ENCODE measurements around the gene FKRP. TPM values are rescaled to one million over a fixed set of nuclear protein-coding genes. Genes with fewer than 3 reads are reported as not detected.

Gene FKRP
- total RNA-seq, 1 donor from 2014 or later = 37.7 TPM

GRCh38 chr19:46782355-46783019, 36.6 kb downstream of the FKRP start:
- peaks cover 45% of the 10 kb centered on the region for H3K36me3 Mint-ChIP-seq (ENCODE audit: unreplicated experiment)
- H3K4me3 Mint-ChIP-seq (ENCODE audit: unreplicated experiment) = peak overlapping the region; percentile 95
- no peaks in the 10 kb centered on the region for H3K27me3 Mint-ChIP-seq (ENCODE audit: unreplicated experiment)
- no peak for DNase-seq (ENCODE audit: extremely low spot score, unreplicated experiment)
- H3K27ac Mint-ChIP-seq (ENCODE audit: unreplicated experiment) = peak overlapping the region; percentile 99
- no peaks in the 10 kb centered on the region for H3K9me3 Mint-ChIP-seq (ENCODE audit: unreplicated experiment)
- no peak for TF ChIP-seq CTCF (IDR thresholded peaks at IDR 0.05)
- peaks cover 54% of the 10 kb centered on the region for H3K4me1 Mint-ChIP-seq (ENCODE audit: unreplicated experiment)

GRCh38 chr19:46783670-46784069, 37.8 kb downstream of the FKRP start:
- Mint-ChIP-seq H3K36me3 (ENCODE audit: unreplicated experiment) (peaks cover 38% of the 10 kb centered on the region), H3K27ac (ENCODE audit: unreplicated experiment) (peak overlapping the region; percentile 99), H3K4me3 (ENCODE audit: unreplicated experiment) (peak overlapping the region; percentile 95), H3K9me3 (ENCODE audit: unreplicated experiment) (no peaks in the 10 kb centered on the region), H3K4me1 (ENCODE audit: unreplicated experiment) (peaks cover 54% of the 10 kb centered on the region), H3K27me3 (ENCODE audit: unreplicated experiment) (no peaks in the 10 kb centered on the region)
- no peak for TF ChIP-seq CTCF (IDR thresholded peaks at IDR 0.05)
- no peak for DNase-seq (ENCODE audit: extremely low spot score, unreplicated experiment)

- Mint-ChIP-seq H3K4me1 (ENCODE audit: unreplicated experiment) (peaks cover 52% of the 10 kb centered on the region), H3K27me3 (ENCODE audit: unreplicated experiment) (no peaks in the 10 kb centered on the region), H3K36me3 (ENCODE audit: unreplicated experiment) (peaks cover 33% of the 10 kb centered on the region), H3K4me3 (ENCODE audit: unreplicated experiment) (peak overlapping the region; percentile 95), H3K27ac (ENCODE audit: unreplicated experiment) (peak overlapping the region; percentile 99), H3K9me3 (ENCODE audit: unreplicated experiment) (no peaks in the 10 kb centered on the region)
- peak; percentile 58 for TF ChIP-seq CTCF (IDR thresholded peaks at IDR 0.05)
- DNase-seq (ENCODE audit: extremely low spot score, unreplicated experiment) = peak; percentile 96
Observed at GRCh38 chr19:46784262-46785053, 38.6 kb downstream of the FKRP start.

- TF ChIP-seq CTCF (IDR thresholded peaks at IDR 0.05) = no peak
- peak overlapping the region; percentile 99 for H3K27ac Mint-ChIP-seq (ENCODE audit: unreplicated experiment)
- peaks cover 52% of the 10 kb centered on the region for H3K4me1 Mint-ChIP-seq (ENCODE audit: unreplicated experiment)
- no peaks in the 10 kb centered on the region for H3K27me3 Mint-ChIP-seq (ENCODE audit: unreplicated experiment)
- DNase-seq (ENCODE audit: extremely low spot score, unreplicated experiment) = no peak
- H3K36me3 Mint-ChIP-seq (ENCODE audit: unreplicated experiment) = peaks cover 32% of the 10 kb centered on the region
- H3K9me3 Mint-ChIP-seq (ENCODE audit: unreplicated experiment) = no peaks in the 10 kb centered on the region
- H3K4me3 Mint-ChIP-seq (ENCODE audit: unreplicated experiment) = peak overlapping the region; percentile 95
Observed at GRCh38 chr19:46785054-46785979, 39.5 kb downstream of the FKRP start.

Measured in osteocyte (in vitro differentiated cells).